ENCODE measurements around the gene GALNT10. TPM values are rescaled to one million over a fixed set of nuclear protein-coding genes. Genes with fewer than 3 reads are reported as not detected.

GALNT10 gene
- total and polyA plus RNA-seq, 2 of the 8 experiments (the other 6 are each of a cell fraction or from before 2014, with no cell fraction given), result 4.6 to 15.5 TPM

GRCh38 chr5:154410008-154410407 lies 219.5 kb downstream of the GALNT10 start (continued):
- TF ChIP-seq ASH2L (IDR thresholded peaks at IDR 0.05; ENCODE audit: low read length), result no peak
- no peak for TF ChIP-seq TAF1 (IDR thresholded peaks at IDR 0.05; ENCODE audit: low read depth, low read length)
- TF ChIP-seq RNF2 (IDR thresholded peaks at IDR 0.05; ENCODE audit: borderline replicate concordance, low read depth, low read length, missing control alignments, poor library complexity, severe bottlenecking), result no peak
- TF ChIP-seq SIRT6 (IDR thresholded peaks at IDR 0.05; ENCODE audit: low read length), result no peak
- TF ChIP-seq JUND (IDR thresholded peaks at IDR 0.05; ENCODE audit: low read length), result no peak
